ENCODE results near the gene MACROH2A1. TPM values are rescaled to one million over a fixed set of nuclear protein-coding genes. Genes with fewer than 3 reads are reported as not detected.

The MACROH2A1 gene
- total and polyA plus RNA-seq, 9 of the 15 experiments (the other 6 are each of a cell fraction or from before 2014, with no cell fraction given) = 44.9 to 289 (median 193) TPM

DNA sequence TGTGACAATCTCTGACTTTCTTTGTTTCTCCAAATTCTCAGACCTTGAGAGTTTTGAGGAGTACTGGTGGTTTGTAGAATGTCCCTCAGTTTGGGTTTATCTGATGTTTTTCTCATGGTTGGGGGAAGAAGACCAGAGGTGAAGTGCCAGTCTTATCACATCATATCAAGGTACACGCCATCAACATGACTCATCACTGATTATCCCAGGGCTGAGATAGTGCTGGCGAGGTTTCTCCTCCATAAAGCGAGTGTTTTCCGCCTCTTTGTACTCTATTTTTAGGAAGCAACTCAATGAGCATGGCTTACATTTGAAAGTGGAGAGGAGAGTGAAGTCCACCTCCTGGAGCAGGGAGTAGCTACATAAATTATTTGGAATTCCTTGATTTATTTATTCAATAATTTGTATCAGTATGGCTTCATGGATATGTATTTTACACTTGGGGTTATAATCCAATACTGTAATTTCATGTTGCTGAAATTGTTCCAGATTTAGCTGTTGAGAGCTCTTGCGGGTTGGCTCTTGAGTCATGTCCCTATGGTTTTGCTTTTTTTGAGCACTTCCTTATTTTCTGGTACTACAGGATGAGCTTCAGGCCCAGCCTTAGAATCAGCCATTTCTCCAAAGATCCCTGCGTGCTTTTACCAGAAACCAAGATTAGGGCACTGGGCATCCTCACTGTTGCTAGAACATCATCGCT is 24.3 kb upstream of the MACROH2A1 start (continued):
- TF ChIP-seq PTTG1 (tag; IDR thresholded peaks at IDR 0.05; ENCODE audit: low read depth) (no peak), HMG20A (CRISPR knock-in tag; conservative IDR thresholded peaks at IDR 0.05) (no peak), ZNF121 (CRISPR knock-in tag; conservative IDR thresholded peaks at IDR 0.05) (0 out of 2 replicates have a peak, but pooled peaks have one; percentile 14), ZC3H11A (IDR thresholded peaks at IDR 0.05; ENCODE audit: low read depth, low read length) (no peak), MYNN (IDR thresholded peaks at IDR 0.05) (no peak), MYNN (CRISPR knock-in tag; IDR thresholded peaks at IDR 0.05) (no peak), RHOXF2B (CRISPR knock-in tag; conservative IDR thresholded peaks at IDR 0.05) (no peak), ZNF408 (CRISPR knock-in tag; IDR thresholded peaks at IDR 0.05; ENCODE audit: low read depth) (no peak), SMC3 (conservative IDR thresholded peaks at IDR 0.05; ENCODE audit: insufficient read depth, low read depth, low read length) (no peak), EHMT2 (IDR thresholded peaks at IDR 0.05) (no peak), ILK (tag; IDR thresholded peaks at IDR 0.05; ENCODE audit: borderline replicate concordance, low read depth) (no peak), SPI1 (IDR thresholded peaks at IDR 0.05; ENCODE audit: borderline replicate concordance, low read depth, low read length) (peak; percentile 96), MAFF (IDR thresholded peaks at IDR 0.05; ENCODE audit: low read length) (peak; percentile 27; the same call in 1 of the 2 replicates), FOXP1 (CRISPR knock-in tag; IDR thresholded peaks at IDR 0.05) (no peak), MCM5 (IDR thresholded peaks at IDR 0.05; ENCODE audit: low read depth) (no peak), ZFP1 (CRISPR knock-in tag; IDR thresholded peaks at IDR 0.05) (no peak), HDAC1 (IDR thresholded peaks at IDR 0.05) (no peak), TEAD4 (IDR thresholded peaks at IDR 0.05; ENCODE audit: low read length) (peak; percentile 25; the same call in 1 of the 2 replicates), TEAD4 (CRISPR knock-in tag; IDR thresholded peaks at IDR 0.05; ENCODE audit: borderline replicate concordance) (no peak), NCOA2 (IDR thresholded peaks at IDR 0.05; ENCODE audit: partially characterized antibody in 2 of 2) (no peak), PCBP1 (IDR thresholded peaks at IDR 0.05; ENCODE audit: low read depth, low read length, poor library complexity, severe bottlenecking) (no peak), ZNF134 (CRISPR knock-in tag; conservative IDR thresholded peaks at IDR 0.05) (no peak), ZNF707 (CRISPR knock-in tag; conservative IDR thresholded peaks at IDR 0.05) (no peak), ZNF143 (CRISPR knock-in tag; IDR thresholded peaks at IDR 0.05) (no peak), NRF1 (conservative IDR thresholded peaks at IDR 0.05 in 1 of 2, IDR thresholded peaks at IDR 0.05 in 1 of 2) (no peak), LARP7 (IDR thresholded peaks at IDR 0.05) (no peak)
- TF ChIP-seq, protein P1, sequence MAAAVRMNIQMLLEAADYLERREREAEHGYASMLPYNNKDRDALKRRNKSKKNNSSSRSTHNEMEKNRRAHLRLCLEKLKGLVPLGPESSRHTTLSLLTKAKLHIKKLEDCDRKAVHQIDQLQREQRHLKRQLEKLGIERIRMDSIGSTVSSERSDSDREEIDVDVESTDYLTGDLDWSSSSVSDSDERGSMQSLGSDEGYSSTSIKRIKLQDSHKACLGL (CRISPR knock-in tag; IDR thresholded peaks at IDR 0.05; ENCODE audit: borderline replicate concordance, poor library complexity, severe bottlenecking) = no peak
- TF ChIP-seq, protein P2, sequence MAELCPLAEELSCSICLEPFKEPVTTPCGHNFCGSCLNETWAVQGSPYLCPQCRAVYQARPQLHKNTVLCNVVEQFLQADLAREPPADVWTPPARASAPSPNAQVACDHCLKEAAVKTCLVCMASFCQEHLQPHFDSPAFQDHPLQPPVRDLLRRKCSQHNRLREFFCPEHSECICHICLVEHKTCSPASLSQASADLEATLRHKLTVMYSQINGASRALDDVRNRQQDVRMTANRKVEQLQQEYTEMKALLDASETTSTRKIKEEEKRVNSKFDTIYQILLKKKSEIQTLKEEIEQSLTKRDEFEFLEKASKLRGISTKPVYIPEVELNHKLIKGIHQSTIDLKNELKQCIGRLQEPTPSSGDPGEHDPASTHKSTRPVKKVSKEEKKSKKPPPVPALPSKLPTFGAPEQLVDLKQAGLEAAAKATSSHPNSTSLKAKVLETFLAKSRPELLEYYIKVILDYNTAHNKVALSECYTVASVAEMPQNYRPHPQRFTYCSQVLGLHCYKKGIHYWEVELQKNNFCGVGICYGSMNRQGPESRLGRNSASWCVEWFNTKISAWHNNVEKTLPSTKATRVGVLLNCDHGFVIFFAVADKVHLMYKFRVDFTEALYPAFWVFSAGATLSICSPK (IDR thresholded peaks at IDR 0.05; ENCODE audit: borderline replicate concordance) = no peak
- TF ChIP-seq, protein P3, sequence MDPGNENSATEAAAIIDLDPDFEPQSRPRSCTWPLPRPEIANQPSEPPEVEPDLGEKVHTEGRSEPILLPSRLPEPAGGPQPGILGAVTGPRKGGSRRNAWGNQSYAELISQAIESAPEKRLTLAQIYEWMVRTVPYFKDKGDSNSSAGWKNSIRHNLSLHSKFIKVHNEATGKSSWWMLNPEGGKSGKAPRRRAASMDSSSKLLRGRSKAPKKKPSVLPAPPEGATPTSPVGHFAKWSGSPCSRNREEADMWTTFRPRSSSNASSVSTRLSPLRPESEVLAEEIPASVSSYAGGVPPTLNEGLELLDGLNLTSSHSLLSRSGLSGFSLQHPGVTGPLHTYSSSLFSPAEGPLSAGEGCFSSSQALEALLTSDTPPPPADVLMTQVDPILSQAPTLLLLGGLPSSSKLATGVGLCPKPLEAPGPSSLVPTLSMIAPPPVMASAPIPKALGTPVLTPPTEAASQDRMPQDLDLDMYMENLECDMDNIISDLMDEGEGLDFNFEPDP (CRISPR knock-in tag; IDR thresholded peaks at IDR 0.05) = no peak

Measured in K562 (cell line).